SK-N-SH treated with all-trans-retinoic acid at 6 μM for 48 hours (cell line): ENCODE results near the gene ZDHHC11.
"Not testable (repeated sequence)": the region's sequence is repeated elsewhere in the genome, so short reads cannot be mapped to it uniquely, and the experiment has no call there.

Experiments used
- ARNTL ChIP-seq: fragments of 450-650 bp; formaldehyde crosslinking; IDR thresholded peaks from 2 replicates; pipeline ENCODE4 v1.5.0; 2020; ENCODE audit warnings: low read depth, mild to moderate bottlenecking, moderate library complexity, borderline replicate concordance
- CREB5 ChIP-seq: fragments of 250-450 bp; sonication (Bioruptor Pico); IDR thresholded peaks from 2 replicates; pipeline ENCODE4 v1.5.1; 2020; ENCODE audit warnings: low read depth, mild to moderate bottlenecking, moderate library complexity
- OSR1 ChIP-seq: fragments of 250-450 bp; sonication (Bioruptor Pico); IDR thresholded peaks from 2 replicates; pipeline ENCODE4 v1.8.0; 2022; ENCODE audit warnings: moderate library complexity, mild to moderate bottlenecking, inconsistent platforms
- PATZ1 ChIP-seq: fragments of 250-450 bp; sonication (Bioruptor Pico); IDR thresholded peaks from 2 replicates; pipeline ENCODE4 v1.8.0; 2020; ENCODE audit warnings: mild to moderate bottlenecking, moderate library complexity, borderline replicate concordance
- RARB ChIP-seq: fragments of 250-450 bp; sonication (Bioruptor Pico); IDR thresholded peaks from 2 replicates; pipeline ENCODE4 v1.8.0; 2021; ENCODE audit warnings: mild to moderate bottlenecking, moderate library complexity
- TCF4 ChIP-seq: fragments of 250-450 bp; sonication (Bioruptor Pico); IDR thresholded peaks from 2 replicates; pipeline ENCODE4 v1.8.0; 2021; ENCODE audit warnings: mild to moderate bottlenecking, moderate library complexity, borderline replicate concordance
- TOX ChIP-seq: fragments of 250-450 bp; sonication (Bioruptor Pico); IDR thresholded peaks from 2 replicates; pipeline ENCODE4 v1.8.0; 2021; ENCODE audit warnings: mild to moderate bottlenecking, moderate library complexity, borderline replicate concordance
- TSHZ2 ChIP-seq: fragments of 250-450 bp; sonication (Bioruptor Pico); IDR thresholded peaks from 2 replicates; pipeline ENCODE4 v1.5.0; 2020; ENCODE audit warnings: mild to moderate bottlenecking, moderate library complexity
- ZC3H10 ChIP-seq: fragments of 250-450 bp; sonication (Bioruptor Pico); IDR thresholded peaks from 2 replicates; pipeline ENCODE4 v1.5.1; 2021; ENCODE audit warnings: mild to moderate bottlenecking, moderate library complexity
- ZFP3 ChIP-seq: fragments of 250-450 bp; sonication (Bioruptor Pico); IDR thresholded peaks from 2 replicates; pipeline ENCODE4 v1.5.0; 2020; ENCODE audit warnings: mild to moderate bottlenecking, moderate library complexity
- ZFP30 ChIP-seq: fragments of 450-650 bp; formaldehyde crosslinking; IDR thresholded peaks from 2 replicates; pipeline ENCODE4 v1.5.0; 2022; ENCODE audit warnings: mild to moderate bottlenecking, moderate library complexity
- ZNF565 ChIP-seq: fragments of 450-650 bp; formaldehyde crosslinking; conservative IDR thresholded peaks from 2 replicates; pipeline ENCODE4 v1.5.0; 2020; ENCODE audit warnings: low read depth, mild to moderate bottlenecking, moderate library complexity

GRCh38 chr5:798505-799138 lies 52.2 kb downstream of the ZDHHC11 start:
- TF ChIP-seq RARB; PATZ1 (CRISPR knock-in tag); TCF4 (CRISPR knock-in tag); ZFP3 (CRISPR knock-in tag); ZFP30; TOX (CRISPR knock-in tag); ZC3H10 (CRISPR knock-in tag); ZNF565 (CRISPR knock-in tag); OSR1 (CRISPR knock-in tag); TSHZ2 (CRISPR knock-in tag); ARNTL (CRISPR knock-in tag); CREB5 (CRISPR knock-in tag): not testable (repeated sequence)
